ENCODE data around the gene DCUN1D1.

DCUN1D1 gene

DNA sequence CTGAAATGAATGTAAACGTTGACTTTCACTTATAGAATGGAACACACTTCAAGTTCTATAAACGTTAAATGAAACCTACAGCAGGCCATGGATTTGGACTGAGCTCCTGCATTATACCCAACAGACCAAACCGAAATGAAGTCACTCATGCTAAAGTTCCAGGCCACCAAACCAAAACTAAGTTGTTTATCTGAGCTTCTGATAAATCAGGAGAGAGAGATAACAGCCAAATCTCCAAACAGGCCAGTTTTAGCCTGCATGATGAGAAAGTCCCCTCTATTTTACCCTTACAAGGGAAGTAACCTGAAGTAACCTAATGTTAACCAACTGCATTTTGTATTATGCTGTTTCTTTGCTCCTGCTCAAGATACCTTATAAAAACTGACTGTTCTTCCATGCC lies 44.5 kb downstream of the DCUN1D1 start:
- no peak for DNase-seq

DNA sequence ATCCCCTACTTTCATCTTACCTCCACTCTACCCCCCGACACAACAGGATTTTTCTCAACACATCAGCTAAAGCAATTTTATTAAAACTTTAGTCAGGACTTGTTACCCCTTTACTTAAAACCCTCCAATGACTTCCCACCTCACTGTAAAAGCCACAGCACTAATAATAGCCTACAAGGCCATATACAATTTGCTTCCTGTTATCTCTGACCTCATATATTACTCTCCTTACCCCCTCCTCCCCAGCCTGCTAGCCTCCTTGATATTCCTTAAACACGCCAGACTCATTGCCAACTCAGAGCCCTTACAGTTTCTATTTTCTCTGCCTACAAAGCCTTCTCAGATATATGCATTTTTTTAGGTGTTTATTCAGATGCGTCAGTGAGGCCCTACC lies 54.4 kb downstream of the DCUN1D1 start:
- DNase-seq = no peak

DNA sequence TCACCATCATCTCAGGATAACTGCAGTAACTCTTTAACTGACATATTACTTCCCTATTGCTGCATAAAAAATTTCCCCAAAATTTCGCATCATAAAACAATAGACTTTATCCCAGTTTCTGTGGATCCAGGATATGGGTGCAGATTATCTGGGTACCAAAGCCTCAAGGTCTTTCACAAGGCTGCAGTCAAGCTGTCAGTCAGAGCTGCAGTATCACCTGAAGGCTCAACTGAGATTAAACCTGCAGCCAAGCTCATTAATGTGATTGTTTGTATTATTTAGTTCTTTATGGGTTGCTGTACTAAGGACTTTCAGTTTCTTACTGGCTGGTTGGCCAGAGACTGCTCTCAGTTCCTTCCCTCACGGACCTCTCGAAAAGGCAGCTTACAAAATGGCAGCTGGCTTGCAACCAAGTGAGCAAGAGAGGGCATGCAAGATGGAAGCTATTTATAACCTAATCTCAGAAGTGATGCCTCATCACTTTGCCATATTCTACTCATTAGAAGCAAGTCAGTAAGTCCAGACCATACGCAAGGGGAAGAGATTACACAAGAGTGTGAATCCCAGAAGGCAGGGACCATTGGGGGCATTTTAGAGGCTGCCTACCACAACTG lies 54.9 kb downstream of the DCUN1D1 start:
- no peak for DNase-seq

DNA sequence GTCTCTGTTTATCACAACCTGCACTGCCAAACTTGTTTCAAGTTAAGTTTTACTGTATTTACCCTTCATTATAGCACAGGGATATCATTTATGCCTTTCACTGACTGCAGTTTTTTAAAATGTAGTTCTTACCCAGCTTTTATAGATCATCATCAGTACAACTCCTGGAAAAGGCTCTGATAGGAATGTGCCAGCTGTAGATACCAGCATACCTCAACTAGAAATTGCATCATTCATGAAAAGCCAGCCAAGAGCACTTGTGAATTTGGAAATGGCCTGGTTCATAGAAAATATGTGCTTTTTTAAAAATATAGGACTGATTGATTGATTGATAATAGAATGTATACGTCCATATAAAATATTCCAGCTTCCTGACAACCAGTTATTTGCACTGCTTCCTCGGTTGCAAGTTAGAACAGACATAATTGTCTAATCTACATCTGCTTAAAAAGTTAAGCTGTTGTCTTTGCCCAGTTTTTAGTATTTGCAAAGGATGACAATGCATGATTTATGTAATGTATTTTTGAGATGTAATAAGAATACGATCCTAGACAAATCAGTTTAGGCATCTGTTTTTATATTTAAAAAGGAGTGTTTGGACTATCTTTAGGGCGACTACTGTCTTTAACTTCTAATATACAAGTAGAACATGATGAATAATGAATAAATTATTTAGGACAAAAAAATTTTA lies 58.5 kb downstream of the DCUN1D1 start:
- DNase-seq = no peak

DNA sequence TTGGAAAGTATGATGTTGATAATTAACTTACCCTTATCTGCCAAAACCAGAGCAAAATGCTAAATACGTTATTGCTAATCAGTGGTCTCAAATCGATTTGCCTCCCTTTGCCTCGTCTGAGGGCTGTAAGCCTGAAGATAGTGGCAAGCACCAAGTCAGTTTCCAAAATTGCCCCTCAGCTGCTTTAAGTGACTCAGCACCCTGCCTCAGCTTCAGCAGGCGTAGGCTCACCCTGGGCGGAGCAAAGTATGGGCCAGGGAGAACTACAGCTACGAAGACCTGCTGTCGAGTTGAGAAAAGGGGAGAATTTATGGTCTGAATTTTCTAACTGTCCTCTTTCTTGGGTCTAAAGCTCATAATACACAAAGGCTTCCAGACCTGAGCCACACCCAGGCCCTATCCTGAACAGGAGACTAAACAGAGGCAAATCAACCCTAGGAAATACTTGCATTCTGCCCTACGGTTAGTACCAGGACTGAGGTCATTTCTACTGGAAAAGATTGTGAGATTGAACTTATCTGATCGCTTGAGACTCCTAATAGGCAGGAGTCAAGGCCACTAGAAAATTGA lies 59.7 kb downstream of the DCUN1D1 start:
- no peak for DNase-seq

DNA sequence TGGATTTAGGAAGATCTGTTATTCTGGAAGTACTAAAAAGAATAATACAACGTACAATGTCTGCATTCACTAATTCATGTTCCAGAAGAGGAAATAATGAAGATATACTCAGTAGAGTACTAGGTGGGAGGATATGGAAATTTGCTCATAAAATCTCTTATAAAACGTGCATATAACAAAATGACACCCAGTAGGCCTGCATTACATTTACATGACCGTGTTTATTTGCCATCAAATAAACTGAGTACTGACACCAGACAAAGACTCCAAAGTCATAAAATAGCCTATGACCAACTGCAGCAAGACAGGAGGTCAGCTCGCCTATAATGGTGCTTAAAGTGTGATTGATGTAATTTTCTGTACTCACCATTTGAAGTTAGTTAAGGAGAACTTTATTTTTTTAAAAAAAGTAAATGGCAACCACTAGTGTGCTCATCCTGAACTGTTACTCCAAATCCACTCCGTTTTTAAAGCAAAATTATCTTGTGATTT lies 60.4 kb downstream of the DCUN1D1 start:
- no peak for DNase-seq

DNA sequence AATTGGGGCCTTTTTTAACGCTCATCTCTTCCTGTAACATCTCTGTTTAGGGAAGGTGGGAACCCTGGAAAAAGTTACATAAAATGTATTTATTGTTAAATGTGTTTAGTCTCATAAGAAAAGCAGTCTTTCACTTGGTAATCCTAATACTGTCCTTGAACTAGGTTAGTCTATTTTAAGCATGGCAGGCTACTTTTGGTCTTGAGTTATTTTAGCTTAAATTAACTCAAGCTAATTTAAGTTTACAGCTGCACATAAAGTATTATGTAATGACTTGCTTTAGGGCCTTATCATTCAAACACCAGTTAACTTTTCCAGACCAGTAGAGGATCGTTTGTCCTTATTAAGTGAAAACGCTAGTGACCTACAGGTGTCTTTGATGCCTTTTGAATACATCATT lies 63.2 kb downstream of the DCUN1D1 start:
- DNase-seq = no peak

DNA sequence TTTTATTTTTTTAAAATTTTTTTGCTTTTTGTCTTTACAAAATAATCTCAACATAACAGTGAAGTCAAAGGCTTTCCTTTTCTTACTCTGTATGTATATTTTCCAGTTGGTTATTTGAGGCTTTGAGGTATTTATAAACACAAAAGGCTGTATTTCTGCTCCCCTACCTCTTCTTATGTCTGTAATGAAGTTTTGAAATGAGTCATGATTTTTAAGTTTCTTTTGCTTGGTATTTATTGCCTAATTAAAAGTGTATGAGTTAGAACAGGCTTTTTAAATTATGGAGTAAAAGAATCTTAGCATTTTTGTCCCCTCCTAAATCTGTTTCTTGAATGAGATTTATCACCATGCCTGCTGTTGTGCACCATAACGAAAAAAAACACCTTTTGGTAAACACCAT lies 66.0 kb downstream of the DCUN1D1 start:
- DNase-seq = peak; percentile 21

DNA sequence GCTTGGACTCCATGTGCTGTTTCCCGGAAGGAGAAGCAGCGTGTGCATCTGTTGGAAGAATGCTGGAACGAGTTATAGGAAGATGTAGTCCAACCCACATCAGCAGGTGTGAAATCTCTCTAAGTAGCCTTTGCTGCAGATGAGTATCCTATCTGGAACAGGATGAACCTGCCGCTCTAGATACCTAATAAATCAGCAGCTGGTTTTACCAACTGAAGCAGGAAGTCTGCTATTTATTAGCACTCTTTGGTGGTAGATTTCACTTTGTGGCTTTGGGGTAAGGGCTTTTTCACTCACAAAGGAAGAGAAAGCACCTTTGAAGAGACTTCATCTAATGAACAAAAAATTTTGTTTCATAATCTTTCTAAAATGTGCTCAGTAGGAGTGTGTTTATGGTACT lies 66.4 kb downstream of the DCUN1D1 start:
- peak; percentile 41 for DNase-seq

DNA sequence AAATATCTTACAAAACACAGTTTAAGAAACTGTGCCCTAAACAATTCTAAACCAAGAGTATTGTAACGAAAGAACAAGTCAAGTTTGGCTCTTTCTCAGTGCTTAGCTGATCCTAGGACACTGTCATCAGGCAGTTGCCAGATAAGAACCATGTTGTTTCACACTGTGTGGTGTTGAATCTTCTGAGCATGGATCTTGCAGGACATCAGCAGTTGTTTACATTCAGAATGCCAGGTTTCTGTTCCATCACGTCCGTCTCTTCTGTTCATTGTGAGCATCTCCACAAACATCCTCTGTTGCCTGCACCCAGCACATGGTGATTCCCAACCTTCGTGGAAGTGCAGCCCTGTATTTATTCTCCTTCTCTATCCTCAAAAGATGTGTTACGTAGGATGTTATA lies 67.9 kb downstream of the DCUN1D1 start:
- no peak for DNase-seq

DNA sequence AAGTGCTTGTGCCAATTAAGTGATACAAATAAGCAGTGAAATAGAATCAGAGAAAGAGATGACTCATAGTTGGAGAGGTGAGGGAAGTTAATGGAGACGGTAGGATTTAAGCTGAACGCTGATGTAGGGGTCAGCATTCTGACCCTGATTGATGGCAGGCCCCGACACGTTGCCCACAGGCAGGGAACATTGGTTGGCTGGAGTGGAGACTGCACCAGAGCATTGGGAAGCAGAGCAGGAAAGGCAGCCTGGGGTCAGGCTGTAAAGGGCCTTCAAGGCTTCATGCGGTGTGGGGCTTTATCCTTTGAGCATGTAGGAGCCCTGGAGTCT lies 68.6 kb downstream of the DCUN1D1 start:
- DNase-seq = no peak

DNA sequence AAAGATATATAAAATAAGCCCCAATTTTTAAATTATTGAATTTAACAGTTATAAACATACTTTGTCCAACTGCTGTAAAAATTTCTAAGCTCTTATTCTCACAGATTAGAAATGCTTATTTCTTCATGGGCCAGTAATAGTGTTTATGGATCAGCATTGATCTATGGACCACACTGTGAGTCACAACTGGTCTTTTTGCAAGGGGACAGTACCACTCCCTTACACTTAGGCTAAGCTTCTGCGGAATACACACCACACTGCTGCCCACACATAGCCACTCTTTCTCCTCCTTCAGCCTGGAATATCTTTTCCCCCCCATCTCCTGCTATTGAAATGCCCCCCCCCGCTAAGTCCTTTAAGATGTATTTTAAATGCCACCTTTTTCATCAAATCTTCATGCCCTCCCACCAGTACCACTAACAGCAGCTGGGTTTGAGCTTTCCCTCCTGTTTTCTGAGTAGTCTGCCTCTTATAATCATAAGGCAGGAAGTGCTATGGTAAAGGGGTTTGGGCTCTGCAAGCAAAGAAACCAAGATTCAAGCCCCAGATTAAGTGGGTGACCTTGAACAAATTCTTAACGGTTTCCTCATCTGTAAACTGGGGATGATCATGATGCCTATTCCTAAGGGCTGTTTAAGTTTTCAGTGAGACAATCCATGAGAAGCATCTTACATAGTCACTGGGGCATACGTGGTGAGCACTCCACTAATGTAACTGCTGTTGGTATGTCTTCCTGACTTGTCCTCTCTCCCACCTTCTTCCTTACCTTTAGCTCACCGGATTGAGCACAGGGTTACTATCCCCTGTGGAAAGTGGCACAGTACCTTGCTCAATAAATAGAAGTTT lies 69.2 kb downstream of the DCUN1D1 start:
- peak; percentile 28 for DNase-seq

DNA sequence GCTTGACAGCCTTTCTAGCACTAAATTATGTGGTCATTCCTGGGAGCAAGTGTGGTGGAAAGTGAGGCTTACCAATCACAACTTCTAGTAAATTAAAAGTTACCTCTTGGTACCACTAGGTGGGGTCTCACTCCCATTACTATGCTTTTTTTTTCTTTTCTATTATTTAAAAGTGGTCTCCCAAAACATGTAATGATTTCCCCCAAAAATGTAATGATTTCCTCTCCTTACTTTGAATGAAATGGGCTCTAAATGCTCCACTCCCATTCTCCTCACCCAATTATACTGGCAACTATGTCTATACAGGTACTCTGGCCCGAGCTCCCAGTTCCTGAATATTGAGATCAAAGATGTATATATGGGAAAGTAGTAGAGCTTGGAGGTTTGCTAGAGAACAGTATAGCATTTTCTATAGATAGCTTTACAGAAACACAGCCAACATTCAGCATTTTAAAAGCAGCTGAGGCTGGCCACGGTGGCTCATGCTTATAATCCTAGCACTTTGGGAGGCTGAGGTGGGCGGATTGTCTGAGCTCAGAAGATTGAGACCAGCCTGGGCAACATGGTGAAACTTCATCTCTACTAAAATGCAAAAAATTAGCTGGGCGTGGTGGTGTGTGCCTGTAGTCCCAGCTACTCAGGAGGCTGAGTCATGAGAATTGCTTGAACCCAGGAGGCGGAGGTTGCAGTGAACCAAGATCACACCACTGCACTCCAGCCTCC lies 70.9 kb downstream of the DCUN1D1 start:
- peak; percentile 27 for DNase-seq

DNA sequence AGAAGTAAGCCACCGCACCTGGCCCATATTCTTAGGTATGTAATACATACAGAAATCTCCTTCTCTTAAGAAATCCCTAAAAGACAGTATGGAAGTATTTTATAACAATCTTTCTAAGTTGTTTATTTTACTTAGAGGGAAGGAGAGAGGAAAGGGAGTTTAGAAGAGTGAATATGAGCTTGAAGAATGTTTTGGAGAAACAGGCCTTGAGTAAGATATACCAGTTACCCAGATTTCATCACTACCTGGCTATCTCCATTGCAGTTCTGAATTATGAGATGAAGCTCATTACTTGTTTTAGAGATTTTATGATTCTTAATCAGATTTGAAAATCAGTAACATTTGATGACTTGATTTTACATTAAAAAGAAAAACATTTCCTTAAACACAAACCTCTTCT lies 71.9 kb downstream of the DCUN1D1 start:
- no peak for DNase-seq

DNA sequence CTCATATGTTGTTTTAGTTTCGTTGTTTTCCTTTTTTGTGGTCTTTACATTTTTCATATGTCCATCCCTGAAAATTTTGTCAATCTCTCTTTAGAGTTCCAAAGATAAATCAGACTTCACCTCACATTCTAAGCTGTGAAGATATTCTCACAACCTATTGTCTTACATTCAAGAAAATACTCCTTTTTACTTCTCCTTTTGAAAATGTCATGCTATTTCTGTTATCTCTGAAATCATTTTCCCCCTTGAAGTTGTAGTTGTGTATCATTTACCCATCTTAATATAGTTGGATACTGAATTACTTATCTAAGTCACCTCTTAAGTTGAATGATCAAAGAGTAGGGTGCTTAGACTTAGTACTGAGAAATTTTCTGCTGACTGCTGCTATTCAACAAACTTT lies 74.3 kb downstream of the DCUN1D1 start:
- DNase-seq = no peak

DNA sequence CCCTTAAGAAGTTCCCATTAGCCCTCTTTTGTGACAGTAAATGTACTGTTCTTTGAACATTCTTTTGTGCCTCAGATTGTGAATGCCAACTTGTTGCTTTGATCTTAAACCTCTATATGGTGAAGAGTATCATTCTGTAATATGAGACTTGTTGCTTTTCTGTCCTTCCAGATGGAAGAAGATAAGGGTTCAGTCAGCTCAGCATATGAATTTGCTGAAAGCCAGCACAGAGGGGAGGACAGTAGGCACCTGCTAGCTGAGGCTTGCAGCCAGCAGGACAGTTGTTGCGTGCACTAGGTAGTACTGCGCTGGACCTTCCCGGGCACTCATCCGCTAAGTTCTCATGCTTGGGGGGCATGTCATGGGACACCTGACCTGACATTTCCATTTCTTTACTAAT lies 74.7 kb downstream of the DCUN1D1 start:
- no peak for DNase-seq

DNA sequence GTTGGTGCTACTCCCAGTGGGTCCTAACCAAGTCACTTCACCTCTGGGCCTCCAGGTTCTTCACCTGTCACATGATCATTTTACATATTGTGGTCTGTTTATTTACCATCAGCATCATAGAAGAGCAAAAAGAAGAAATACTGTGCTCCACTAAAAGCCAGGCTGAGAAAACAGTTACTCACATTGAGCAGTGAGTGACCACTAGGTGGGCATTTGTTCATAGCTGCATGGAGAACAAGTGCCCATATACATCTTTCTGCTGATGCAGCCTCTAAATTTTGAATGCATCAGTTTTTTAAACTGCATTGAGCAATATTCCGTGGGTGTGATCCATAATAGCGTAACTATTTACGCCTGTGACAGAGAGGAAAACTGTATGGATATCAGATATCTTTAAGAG lies 76.2 kb downstream of the DCUN1D1 start:
- no peak for DNase-seq

DNA sequence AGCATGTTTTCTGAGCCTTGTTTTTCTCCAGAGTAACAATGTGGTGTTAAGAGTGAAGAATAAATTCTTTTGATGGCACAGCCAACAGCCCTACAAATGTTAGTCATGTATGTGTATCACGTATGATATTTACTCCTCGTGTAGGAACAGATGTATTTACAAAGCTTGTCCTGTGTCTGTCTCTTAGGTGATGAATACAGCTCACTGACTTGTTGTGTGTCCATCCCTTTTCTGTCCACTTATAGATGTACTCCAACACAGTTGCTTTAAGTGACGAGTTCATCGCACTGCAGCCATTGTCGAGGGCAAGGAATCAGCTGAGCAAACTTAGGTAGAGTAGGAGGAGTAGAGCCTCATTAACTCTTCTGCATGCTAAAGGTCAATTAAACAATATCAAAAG lies 78.1 kb downstream of the DCUN1D1 start:
- DNase-seq = no peak

DNA sequence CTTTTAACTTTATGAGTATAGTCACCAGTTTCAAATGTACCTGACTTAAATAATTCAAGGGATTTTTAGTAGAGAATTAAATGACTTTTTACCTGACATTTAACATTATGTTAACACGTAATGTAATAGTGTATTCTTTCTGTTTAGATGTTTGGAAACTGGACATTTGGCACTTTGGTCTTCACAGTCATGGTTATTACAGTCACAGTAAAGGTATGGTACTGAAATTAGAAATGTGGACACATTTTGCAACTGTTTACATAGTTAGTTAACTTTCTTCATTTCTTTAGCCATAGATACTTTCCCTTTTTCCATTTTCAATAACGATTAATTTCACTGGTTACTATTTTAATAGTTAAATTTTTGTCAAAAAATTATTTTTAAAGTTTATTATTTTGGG lies 83.8 kb downstream of the DCUN1D1 start:
- DNase-seq = no peak

DNA sequence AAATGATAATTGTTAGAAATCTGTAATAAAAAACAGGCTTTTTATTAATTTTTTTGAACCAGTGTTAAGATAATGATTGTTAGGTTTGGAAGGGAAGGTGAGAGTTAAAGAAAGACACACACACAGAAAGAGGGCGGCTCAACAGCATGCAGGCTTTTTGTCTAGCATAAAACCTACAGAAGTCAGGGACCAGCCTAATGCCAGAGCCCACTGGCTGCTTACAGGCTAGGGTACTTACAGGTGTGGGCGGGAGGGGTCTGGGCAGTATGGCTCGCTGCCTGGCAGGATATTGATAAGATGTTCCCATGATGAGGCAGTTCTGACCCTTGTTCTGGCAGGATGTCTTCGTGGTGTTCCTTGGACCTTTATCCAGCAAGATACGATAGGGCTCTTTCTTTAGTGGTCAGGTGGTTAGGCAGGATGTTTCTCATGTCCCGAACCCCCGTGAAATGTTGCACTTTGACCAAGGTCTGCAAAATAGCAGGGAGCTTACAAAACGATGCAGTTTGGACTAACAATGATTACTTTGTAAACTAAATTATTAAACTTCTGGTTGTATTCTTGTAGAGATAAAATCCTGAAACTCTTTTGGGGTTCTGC lies 84.7 kb downstream of the DCUN1D1 start:
- DNase-seq = no peak

DNA sequence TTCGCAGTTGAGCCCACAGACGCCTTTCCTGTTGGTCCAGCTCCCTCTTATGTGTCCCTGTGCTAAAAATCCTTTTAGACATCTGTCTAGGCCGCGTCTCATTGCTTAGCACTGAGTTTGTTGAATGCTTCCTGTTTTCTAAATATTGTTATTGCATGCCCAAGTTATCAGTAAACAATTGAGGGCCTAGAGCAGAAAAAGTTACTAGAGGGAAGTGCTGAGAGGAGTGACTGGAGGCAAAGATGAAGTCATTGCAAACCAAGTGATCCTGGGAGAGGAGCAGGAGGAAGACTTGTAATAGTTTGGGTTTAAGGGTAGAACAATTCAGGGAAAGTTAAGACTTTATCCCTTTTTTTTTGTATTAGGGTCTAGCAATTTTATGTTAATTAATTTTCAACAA lies 88.1 kb downstream of the DCUN1D1 start:
- DNase-seq = no peak

DNA sequence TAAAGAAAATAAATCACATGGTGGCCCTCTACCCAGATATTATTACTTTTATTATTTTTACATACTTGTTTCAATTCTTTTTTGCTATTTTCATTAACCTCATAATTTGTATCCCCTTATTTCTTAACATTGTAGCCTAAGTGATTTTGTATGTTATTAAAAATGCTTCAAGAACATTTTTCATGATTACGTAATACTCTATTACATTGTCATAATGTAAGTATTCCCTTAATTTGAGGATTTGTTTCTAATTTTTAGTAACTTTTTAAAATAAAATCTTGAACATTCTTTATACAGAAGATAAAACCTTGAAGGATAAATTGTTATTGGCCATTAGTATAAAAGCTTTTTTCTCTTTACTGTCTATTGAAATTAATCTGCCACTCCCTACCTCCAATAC lies 89.0 kb downstream of the DCUN1D1 start:
- DNase-seq = no peak
